PC-3 (cell line): ENCODE measurements around the gene FAF2.

Source experiments
- EZH2 ChIP-seq: fragments of 300-600 bp; sonication (generic); IDR thresholded peaks from one replicate; pipeline ENCODE4 v1.6.1; 2017; ENCODE audit warnings: antibody characterized with exemption, mild to moderate bottlenecking, low read length; ENCODE audit not compliant: unreplicated experiment
- TF ChIP-seq, protein P1 (sequence below): fragments of 300-600 bp; sonication (generic); conservative IDR thresholded peaks from 2 replicates; pipeline ENCODE4 v1.5.1; 2017; ENCODE audit warnings: antibody characterized with exemption, low read depth, mild to moderate bottlenecking, low read length

DNA sequence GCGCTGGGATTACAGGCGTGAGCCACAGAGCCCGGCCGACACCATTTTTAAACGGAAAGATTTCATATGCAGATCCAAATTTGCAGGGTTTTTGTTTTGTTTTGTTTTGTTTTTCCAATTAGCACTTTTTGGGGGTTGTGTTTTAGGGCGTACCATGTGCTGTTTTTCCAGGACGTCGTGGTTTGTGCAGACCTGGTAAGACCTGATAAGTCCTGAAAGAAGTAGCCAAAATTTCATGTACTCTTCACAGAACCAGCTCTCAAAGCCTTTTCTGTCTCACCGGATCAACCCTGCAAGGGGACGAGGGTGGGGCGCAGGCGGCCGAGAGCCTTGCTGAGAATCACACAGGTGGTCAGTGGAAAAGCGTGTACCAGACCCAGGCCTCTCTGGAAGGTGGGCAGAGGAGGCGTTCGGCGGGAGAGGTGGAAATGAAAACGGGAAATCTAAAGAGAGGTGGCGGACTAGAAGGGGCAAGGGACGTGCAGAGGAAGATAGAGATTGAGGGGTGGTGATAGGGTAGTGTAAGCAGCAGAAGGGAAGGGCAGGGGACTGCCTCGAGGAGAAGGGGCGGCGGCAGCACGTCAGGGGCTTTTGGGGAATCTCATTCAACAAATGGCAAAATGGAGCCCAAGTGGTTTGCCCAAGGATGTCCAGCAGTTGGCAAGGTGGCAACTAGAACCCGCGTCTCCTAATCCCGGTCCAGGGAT, 1.1 kb upstream of the FAF2 start:
- TF ChIP-seq, protein P1, sequence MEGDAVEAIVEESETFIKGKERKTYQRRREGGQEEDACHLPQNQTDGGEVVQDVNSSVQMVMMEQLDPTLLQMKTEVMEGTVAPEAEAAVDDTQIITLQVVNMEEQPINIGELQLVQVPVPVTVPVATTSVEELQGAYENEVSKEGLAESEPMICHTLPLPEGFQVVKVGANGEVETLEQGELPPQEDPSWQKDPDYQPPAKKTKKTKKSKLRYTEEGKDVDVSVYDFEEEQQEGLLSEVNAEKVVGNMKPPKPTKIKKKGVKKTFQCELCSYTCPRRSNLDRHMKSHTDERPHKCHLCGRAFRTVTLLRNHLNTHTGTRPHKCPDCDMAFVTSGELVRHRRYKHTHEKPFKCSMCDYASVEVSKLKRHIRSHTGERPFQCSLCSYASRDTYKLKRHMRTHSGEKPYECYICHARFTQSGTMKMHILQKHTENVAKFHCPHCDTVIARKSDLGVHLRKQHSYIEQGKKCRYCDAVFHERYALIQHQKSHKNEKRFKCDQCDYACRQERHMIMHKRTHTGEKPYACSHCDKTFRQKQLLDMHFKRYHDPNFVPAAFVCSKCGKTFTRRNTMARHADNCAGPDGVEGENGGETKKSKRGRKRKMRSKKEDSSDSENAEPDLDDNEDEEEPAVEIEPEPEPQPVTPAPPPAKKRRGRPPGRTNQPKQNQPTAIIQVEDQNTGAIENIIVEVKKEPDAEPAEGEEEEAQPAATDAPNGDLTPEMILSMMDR = no peak
- no peak for TF ChIP-seq EZH2
